Measurements from ENCODE around the gene TNKS1BP1.

DNA sequence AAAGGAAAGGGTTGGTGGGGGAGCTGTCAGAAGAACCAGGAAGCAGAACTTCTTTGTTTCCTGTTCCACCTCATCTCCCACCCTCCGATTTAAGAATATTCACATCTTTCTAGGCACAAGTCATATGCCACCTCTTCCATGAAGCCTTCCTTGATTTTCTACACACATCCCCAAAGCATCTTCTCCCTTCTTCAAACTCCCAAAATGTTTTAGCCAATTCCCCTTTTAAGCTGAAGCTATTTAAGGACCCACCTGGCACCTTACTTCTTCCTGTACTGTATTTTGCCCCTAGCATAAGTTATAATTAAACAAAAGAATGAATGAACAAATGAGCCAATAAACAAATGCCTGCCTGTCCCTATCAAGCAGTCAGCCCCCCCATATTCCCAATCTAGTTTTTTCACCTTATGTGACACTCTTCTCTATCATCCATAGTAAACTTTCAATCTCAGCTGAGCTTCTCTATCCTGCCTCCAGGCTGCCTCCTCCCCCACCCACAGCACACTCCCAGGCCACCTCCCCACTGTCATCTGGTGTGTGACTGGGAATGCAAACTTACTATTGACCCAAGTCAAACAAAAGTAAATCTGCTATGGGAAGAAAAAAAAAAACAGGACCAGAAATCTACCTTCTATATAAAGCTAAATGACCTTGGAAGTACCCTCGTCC lies 3.9 kb downstream of the TNKS1BP1 start:
- TF ChIP-seq, protein P1, sequence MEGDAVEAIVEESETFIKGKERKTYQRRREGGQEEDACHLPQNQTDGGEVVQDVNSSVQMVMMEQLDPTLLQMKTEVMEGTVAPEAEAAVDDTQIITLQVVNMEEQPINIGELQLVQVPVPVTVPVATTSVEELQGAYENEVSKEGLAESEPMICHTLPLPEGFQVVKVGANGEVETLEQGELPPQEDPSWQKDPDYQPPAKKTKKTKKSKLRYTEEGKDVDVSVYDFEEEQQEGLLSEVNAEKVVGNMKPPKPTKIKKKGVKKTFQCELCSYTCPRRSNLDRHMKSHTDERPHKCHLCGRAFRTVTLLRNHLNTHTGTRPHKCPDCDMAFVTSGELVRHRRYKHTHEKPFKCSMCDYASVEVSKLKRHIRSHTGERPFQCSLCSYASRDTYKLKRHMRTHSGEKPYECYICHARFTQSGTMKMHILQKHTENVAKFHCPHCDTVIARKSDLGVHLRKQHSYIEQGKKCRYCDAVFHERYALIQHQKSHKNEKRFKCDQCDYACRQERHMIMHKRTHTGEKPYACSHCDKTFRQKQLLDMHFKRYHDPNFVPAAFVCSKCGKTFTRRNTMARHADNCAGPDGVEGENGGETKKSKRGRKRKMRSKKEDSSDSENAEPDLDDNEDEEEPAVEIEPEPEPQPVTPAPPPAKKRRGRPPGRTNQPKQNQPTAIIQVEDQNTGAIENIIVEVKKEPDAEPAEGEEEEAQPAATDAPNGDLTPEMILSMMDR (IDR thresholded peaks at IDR 0.05): no peak
- TF ChIP-seq POLR2A (IDR thresholded peaks at IDR 0.05; ENCODE audit: low read depth) (no peak), POLR2AphosphoS5 (IDR thresholded peaks at IDR 0.05) (no peak), EP300 (IDR thresholded peaks at IDR 0.05) (no peak)
